Measurements from ENCODE around the gene SH3PXD2B.

The SH3PXD2B gene

GRCh38 chr5:172435362-172436077 is 18.8 kb downstream of the SH3PXD2B start:
- DNase-seq = no peak

- no peak for DNase-seq
Observed at GRCh38 chr5:172434251-172434650, 20.1 kb downstream of the SH3PXD2B start.

GRCh38 chr5:172433513-172433912 is 20.8 kb downstream of the SH3PXD2B start:
- DNase-seq = no peak

- no peak for DNase-seq
Observed at GRCh38 chr5:172433071-172433470, 21.3 kb downstream of the SH3PXD2B start.

- DNase-seq = no peak
Observed at GRCh38 chr5:172430354-172430753, 24.0 kb downstream of the SH3PXD2B start.

GRCh38 chr5:172429201-172429940 is 25.0 kb downstream of the SH3PXD2B start:
- DNase-seq = no peak

GRCh38 chr5:172428224-172429166 is 25.8 kb downstream of the SH3PXD2B start:
- no peak for DNase-seq

GRCh38 chr5:172427202-172427601 is 27.1 kb downstream of the SH3PXD2B start:
- DNase-seq = no peak

GRCh38 chr5:172426086-172426485 is 28.2 kb downstream of the SH3PXD2B start:
- DNase-seq = no peak

- DNase-seq = no peak
Observed at GRCh38 chr5:172425402-172425801, 28.9 kb downstream of the SH3PXD2B start.

- DNase-seq = no peak
Observed at GRCh38 chr5:172424808-172425207, 29.5 kb downstream of the SH3PXD2B start.

- no peak for DNase-seq
Observed at GRCh38 chr5:172424111-172424490, 30.2 kb downstream of the SH3PXD2B start.

GRCh38 chr5:172423379-172424110 is 30.8 kb downstream of the SH3PXD2B start:
- no peak for DNase-seq

- DNase-seq = no peak
Observed at GRCh38 chr5:172422255-172422654, 32.1 kb downstream of the SH3PXD2B start.

- no peak for DNase-seq
Observed at GRCh38 chr5:172421020-172421419, 33.3 kb downstream of the SH3PXD2B start.

GRCh38 chr5:172420235-172420939 is 33.9 kb downstream of the SH3PXD2B start:
- DNase-seq = no peak

- DNase-seq = no peak
Observed at GRCh38 chr5:172418862-172419814, 35.2 kb downstream of the SH3PXD2B start.

GRCh38 chr5:172417983-172418630 is 36.2 kb downstream of the SH3PXD2B start:
- DNase-seq = no peak

- no peak for DNase-seq
Observed at GRCh38 chr5:172417130-172417841, 37.0 kb downstream of the SH3PXD2B start.
